OCI-LY3 (cell line): ENCODE data around the gene ATP6V0A1.
A peak's percentile ranks its signal among the peaks of the same experiment; 100 is the strongest.
"Not testable (repeated sequence)": the region's sequence is repeated elsewhere in the genome, so short reads cannot be mapped to it uniquely, and the experiment has no call there.

ENCODE experiments used
- H2AFZ ChIP-seq: fragments of 200-600, 300-600 bp; shearing (Covaris generic); 2 replicates; pipeline ENCODE4 v1.6.0; 2014; ENCODE audit warnings: antibody characterized with exemption, low read depth, low read length
- H3K27ac ChIP-seq: fragments of 200-600, 300-600 bp; sonication (generic); 2 replicates; pipeline ENCODE4 v1.5.1; 2014; ENCODE audit warnings: mild to moderate bottlenecking, low read length, moderate library complexity, mixed read lengths
- H3K27me3 ChIP-seq: fragments of 200-600, 300-600 bp; sonication (generic); 2 replicates; pipeline ENCODE4 v1.6.1; 2014; ENCODE audit warnings: low read depth, low read length, mixed read lengths
- H3K36me3 ChIP-seq: fragments of 200-600, 300-600 bp; sonication (generic); replicated peaks from 2 replicates; pipeline ENCODE3; 2014; ENCODE audit warnings: low read depth, low read length, mixed read lengths
- H3K4me1 ChIP-seq: fragments of 300-600, 200-600 bp; sonication (generic); 2 replicates; pipeline ENCODE4 v1.6.1; 2014; ENCODE audit warnings: low read length, mixed read lengths
- H3K4me2 ChIP-seq: fragments of 200-600, 300-600 bp; sonication (generic); 2 replicates; pipeline ENCODE4 v1.6.1; 2014; ENCODE audit warnings: low read length, mixed read lengths
- H3K4me3 ChIP-seq: fragments of 300-600, 200-600 bp; sonication (generic); 2 replicates; pipeline ENCODE4 v1.5.1; 2014; ENCODE audit warnings: antibody characterized with exemption, mild to moderate bottlenecking, low read length, moderate library complexity
- H3K79me2 ChIP-seq: fragments of 300-600, 200-600 bp; shearing (Covaris generic); 2 replicates; pipeline ENCODE4 v1.6.1; 2014; ENCODE audit warnings: mild to moderate bottlenecking, low read length, mixed read lengths
- H3K9ac ChIP-seq: fragments of 300-600, 200-600 bp; shearing (Covaris generic); 2 replicates; pipeline ENCODE4 v1.6.0; 2014; ENCODE audit warnings: mild to moderate bottlenecking, low read length, moderate library complexity
- H3K9me3 ChIP-seq: fragments of 200-600, 300-600 bp; shearing (Covaris generic); 2 replicates; pipeline ENCODE4 v1.6.1; 2014; ENCODE audit warnings: low read length, mixed read lengths; ENCODE audit not compliant: insufficient read depth
- H4K20me1 ChIP-seq: fragments of 200-600, 300-600 bp; sonication (generic); 2 replicates; pipeline ENCODE4 v1.6.1; 2016; ENCODE audit warnings: low read length, mixed read lengths; ENCODE audit not compliant: insufficient read depth
- EZH2phosphoT487 ChIP-seq: fragments of 200-600 bp; shearing (Covaris generic); IDR thresholded peaks from 2 replicates; pipeline ENCODE4 v1.6.1; 2018; ENCODE audit warnings: antibody characterized with exemption, mixed run types, low read depth
- TF ChIP-seq, protein P1 (sequence below): fragments of 200-600, 300-600 bp; sonication (generic); IDR thresholded peaks from 2 replicates; pipeline ENCODE4 v1.5.1; 2014; ENCODE audit warnings: antibody characterized with exemption, low read length, low read depth

The ATP6V0A1 gene

GRCh38 chr17:42411905-42412679, 46.6 kb upstream of the ATP6V0A1 start:
- peak overlapping the region; percentile 74 for H3K4me3 ChIP-seq
- H3K4me2 ChIP-seq = peak overlapping the region; percentile 93
- TF ChIP-seq, protein P1, sequence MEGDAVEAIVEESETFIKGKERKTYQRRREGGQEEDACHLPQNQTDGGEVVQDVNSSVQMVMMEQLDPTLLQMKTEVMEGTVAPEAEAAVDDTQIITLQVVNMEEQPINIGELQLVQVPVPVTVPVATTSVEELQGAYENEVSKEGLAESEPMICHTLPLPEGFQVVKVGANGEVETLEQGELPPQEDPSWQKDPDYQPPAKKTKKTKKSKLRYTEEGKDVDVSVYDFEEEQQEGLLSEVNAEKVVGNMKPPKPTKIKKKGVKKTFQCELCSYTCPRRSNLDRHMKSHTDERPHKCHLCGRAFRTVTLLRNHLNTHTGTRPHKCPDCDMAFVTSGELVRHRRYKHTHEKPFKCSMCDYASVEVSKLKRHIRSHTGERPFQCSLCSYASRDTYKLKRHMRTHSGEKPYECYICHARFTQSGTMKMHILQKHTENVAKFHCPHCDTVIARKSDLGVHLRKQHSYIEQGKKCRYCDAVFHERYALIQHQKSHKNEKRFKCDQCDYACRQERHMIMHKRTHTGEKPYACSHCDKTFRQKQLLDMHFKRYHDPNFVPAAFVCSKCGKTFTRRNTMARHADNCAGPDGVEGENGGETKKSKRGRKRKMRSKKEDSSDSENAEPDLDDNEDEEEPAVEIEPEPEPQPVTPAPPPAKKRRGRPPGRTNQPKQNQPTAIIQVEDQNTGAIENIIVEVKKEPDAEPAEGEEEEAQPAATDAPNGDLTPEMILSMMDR = no peak
- no peak for TF ChIP-seq EZH2phosphoT487
- H3K27me3 ChIP-seq = no peaks in the 10 kb centered on the region
- H3K79me2 ChIP-seq = no peaks in the 10 kb centered on the region
- peak overlapping the region; percentile 81 for H3K9ac ChIP-seq
- H3K9me3 ChIP-seq = no peaks in the 10 kb centered on the region
- no peaks in the 10 kb centered on the region for H3K36me3 ChIP-seq
- H3K4me1 ChIP-seq = peaks cover 67% of the 10 kb centered on the region
- no peaks in the 10 kb centered on the region for H4K20me1 ChIP-seq
- H2AFZ ChIP-seq = peak overlapping the region; percentile 82
- peak overlapping the region; percentile 81 for H3K27ac ChIP-seq

DNA sequence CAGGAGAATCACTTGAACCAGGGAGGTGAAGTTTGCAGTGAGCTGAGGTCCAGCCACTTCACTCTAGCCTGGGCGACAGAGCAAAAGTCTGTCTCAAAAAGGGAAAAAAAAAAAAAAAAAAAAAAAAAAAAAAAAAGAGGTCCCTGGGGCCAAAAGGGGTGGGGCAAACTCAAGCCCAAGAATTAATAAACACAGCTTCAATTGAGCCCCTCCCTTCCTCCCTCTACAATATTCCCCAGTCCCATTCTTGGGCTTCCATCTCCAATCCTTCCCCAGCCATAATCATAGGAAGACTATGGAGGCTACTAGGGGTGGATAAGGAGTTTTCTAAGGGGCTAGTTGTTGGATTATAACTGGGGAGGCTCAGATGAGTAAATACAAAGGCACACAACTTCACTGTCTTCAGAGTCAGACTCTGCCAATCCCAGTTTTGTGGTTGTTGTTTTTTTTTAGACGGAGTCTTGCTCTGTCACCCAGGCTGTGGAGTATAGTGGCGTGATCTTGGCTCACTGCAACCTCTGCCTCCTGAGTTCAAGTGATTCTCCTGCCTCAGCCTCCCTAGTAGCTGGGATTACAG, 45.1 kb upstream of the ATP6V0A1 start:
- no peak overlapping the region for H2AFZ ChIP-seq
- no peaks in the 10 kb centered on the region for H3K79me2 ChIP-seq
- no peak overlapping the region for H3K4me2 ChIP-seq
- H3K4me3 ChIP-seq = no peak overlapping the region
- TF ChIP-seq, protein P1 = no peak
- no peak for TF ChIP-seq EZH2phosphoT487
- H3K9ac ChIP-seq = no peak overlapping the region
- H3K36me3 ChIP-seq = no peaks in the 10 kb centered on the region
- no peaks in the 10 kb centered on the region for H3K27me3 ChIP-seq
- H3K27ac ChIP-seq = no peak overlapping the region
- peaks cover 63% of the 10 kb centered on the region for H3K4me1 ChIP-seq
- H3K9me3 ChIP-seq = no peaks in the 10 kb centered on the region
- no peaks in the 10 kb centered on the region for H4K20me1 ChIP-seq

DNA sequence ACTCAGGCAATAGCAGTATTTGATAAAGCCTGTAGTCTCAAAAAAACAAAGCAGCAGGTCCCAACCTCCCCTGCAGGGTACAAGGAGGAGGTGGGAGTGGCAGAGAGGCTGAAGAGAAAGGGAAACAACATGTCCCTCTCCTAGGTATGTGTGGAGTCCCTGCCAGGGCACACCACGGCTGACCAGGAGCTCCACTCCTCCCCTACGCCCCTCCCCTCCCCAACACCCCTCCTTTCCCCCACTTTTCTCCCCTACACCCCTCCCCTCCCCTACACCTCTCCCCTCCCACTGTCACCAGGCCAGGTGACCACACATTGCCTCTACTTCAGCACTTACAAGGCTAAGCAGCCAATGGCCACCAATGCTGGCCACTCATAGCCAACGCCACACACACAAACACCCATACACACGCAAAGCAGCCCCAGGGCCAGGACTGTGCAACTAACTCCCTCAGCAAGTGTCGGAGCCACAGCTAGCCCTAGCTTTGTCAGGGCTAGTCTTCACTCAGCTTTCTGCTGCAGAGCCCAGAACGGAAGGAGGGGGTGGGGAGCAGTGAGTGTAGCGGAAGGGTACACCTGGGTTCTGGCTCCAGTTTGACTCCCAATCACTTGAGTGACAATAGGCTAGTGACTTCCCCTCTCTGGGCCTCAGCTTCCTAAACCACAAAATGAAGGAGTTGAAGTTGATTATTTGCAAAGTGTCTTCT, 43.8 kb upstream of the ATP6V0A1 start:
- peaks cover 57% of the 10 kb centered on the region for H3K4me1 ChIP-seq
- H3K27me3 ChIP-seq = no peaks in the 10 kb centered on the region
- H3K36me3 ChIP-seq = no peaks in the 10 kb centered on the region
- no peaks in the 10 kb centered on the region for H4K20me1 ChIP-seq
- 0 out of 2 replicates have a peak overlapping the region, but pooled peaks have one; percentile 23 for H3K27ac ChIP-seq
- H3K9me3 ChIP-seq = no peaks in the 10 kb centered on the region
- no peaks in the 10 kb centered on the region for H3K79me2 ChIP-seq
- peak overlapping the region; percentile 45; the same call in 1 of the 2 replicates for H3K4me3 ChIP-seq
- TF ChIP-seq, protein P1 = no peak
- TF ChIP-seq EZH2phosphoT487 = no peak
- H3K9ac ChIP-seq = peak overlapping the region; percentile 18; the same call in 1 of the 2 replicates
- H3K4me2 ChIP-seq = peak overlapping the region; percentile 68
- H2AFZ ChIP-seq = peak overlapping the region; percentile 63; the same call in 1 of the 2 replicates

- H3K27ac ChIP-seq, H3K9ac ChIP-seq, H3K27me3 ChIP-seq, H3K36me3 ChIP-seq, H2AFZ ChIP-seq, H3K9me3 ChIP-seq, H3K4me2 ChIP-seq, H3K4me3 ChIP-seq, H4K20me1 ChIP-seq, H3K79me2 ChIP-seq: not testable (repeated sequence)
- peaks cover 31% of the 10 kb centered on the region for H3K4me1 ChIP-seq
These were observed 40.7 kb upstream of the ATP6V0A1 start for GRCh38 chr17:42417981-42418380.
